HG02571 (cell line): ENCODE results near the gene SLC9A7.
A peak's percentile ranks its signal among the peaks of the same experiment; 100 is the strongest.

Source experiments
- ATAC-seq: cut with Tn5 transposase; IDR thresholded peaks from one replicate; pipeline ENCODE4 v1.9.1; 2021; ENCODE audit warnings: mild to moderate bottlenecking, moderate library complexity; ENCODE audit not compliant: unreplicated experiment

The SLC9A7 gene

GRCh38 chrX:46707274-46707965 is 51.5 kb downstream of the SLC9A7 start:
- ATAC-seq: no peak

- peak; percentile 91 for ATAC-seq
Measured at GRCh38 chrX:46704767-46705386, 54.0 kb downstream of the SLC9A7 start.

GRCh38 chrX:46703980-46704379 is 54.9 kb downstream of the SLC9A7 start:
- ATAC-seq: no peak

GRCh38 chrX:46698691-46699090 is 60.2 kb downstream of the SLC9A7 start:
- ATAC-seq: no peak

- no peak for ATAC-seq
Measured at GRCh38 chrX:46695491-46695890, 63.4 kb downstream of the SLC9A7 start.

GRCh38 chrX:46694549-46694948 is 64.4 kb downstream of the SLC9A7 start:
- ATAC-seq: no peak

- ATAC-seq: no peak
Measured at GRCh38 chrX:46693149-46693548, 65.8 kb downstream of the SLC9A7 start.

- ATAC-seq: no peak
Measured at GRCh38 chrX:46690818-46691217, 68.1 kb downstream of the SLC9A7 start.

- no peak for ATAC-seq
Measured at GRCh38 chrX:46687619-46688018, 71.3 kb downstream of the SLC9A7 start.

GRCh38 chrX:46686003-46686645 is 72.8 kb downstream of the SLC9A7 start:
- ATAC-seq: no peak

GRCh38 chrX:46683048-46683447 is 75.9 kb downstream of the SLC9A7 start:
- no peak for ATAC-seq

GRCh38 chrX:46681849-46682248 is 77.1 kb downstream of the SLC9A7 start:
- ATAC-seq: no peak

GRCh38 chrX:46678232-46678631 is 80.7 kb downstream of the SLC9A7 start:
- ATAC-seq: no peak

- no peak for ATAC-seq
Measured at GRCh38 chrX:46676399-46677356, 82.2 kb downstream of the SLC9A7 start.

GRCh38 chrX:46673620-46674359 is 85.1 kb downstream of the SLC9A7 start:
- ATAC-seq: no peak

- ATAC-seq: no peak
Measured at GRCh38 chrX:46670316-46670715, 88.6 kb downstream of the SLC9A7 start.

GRCh38 chrX:46666831-46667230 is 92.1 kb downstream of the SLC9A7 start:
- ATAC-seq: no peak

GRCh38 chrX:46665232-46666152 is 93.4 kb downstream of the SLC9A7 start:
- ATAC-seq: no peak

GRCh38 chrX:46662188-46662958 is 96.5 kb downstream of the SLC9A7 start:
- ATAC-seq: no peak
